HG02884 (cell line): ENCODE data around the gene NADK.
"Not testable (repeated sequence)": the region's sequence is repeated elsewhere in the genome, so short reads cannot be mapped to it uniquely, and the experiment has no call there.

Experiments
- ATAC-seq: cut with Tn5 transposase; IDR thresholded peaks from one replicate; pipeline ENCODE4 v1.9.1; 2021; ENCODE audit warnings: mild to moderate bottlenecking, moderate library complexity; ENCODE audit not compliant: unreplicated experiment

NADK gene

DNA sequence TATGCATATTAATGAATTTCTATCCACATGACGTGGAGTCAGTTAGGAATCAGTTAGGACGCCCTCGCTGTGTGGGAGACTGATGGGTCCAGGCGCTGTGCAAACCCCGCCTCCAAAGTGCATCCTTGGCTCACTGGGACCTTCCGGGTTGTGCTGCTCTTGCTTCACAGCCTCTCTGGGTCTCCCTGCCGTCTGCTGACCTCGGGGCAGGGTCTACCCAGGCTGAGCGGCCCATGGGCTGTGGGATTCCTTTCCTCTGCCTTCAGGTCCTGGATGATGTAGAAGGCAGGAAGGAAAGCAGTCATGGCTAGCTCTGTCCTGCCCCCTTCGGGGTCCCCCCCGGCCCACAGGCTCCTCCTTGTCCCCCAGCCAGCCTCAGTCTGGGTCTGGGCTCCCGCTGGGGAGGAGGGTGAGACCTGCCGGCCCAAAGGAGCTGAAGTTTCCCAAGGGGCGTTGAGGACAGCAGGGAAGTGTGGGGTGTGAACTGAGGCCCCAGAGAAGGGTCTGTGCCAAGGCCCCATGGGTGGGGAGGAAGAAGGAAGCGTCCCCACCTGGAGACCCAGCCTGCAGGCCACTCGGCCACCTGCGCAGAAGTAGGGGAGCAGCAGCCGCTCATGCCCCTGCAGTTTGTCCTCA lies 29.5 kb downstream of the NADK start:
- ATAC-seq: no peak

DNA sequence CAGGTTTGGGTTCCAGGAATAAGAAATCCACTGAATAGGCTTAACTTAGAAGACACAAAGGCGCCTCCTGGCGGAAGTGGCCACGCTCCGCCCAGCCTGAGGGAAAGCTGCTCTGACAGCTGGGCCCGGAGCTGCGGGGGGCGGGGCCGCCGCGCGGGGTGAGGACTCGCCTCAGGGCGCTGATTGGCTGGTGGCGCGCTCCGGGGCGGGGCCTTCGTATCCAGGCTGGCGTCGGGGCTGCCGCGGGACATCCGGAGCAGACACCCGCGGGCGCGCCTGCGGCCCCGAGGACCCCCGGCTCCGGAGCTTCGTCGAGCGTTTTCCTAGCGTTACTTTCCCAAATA lies 31.7 kb downstream of the NADK start:
- peak; percentile 68 for ATAC-seq

DNA sequence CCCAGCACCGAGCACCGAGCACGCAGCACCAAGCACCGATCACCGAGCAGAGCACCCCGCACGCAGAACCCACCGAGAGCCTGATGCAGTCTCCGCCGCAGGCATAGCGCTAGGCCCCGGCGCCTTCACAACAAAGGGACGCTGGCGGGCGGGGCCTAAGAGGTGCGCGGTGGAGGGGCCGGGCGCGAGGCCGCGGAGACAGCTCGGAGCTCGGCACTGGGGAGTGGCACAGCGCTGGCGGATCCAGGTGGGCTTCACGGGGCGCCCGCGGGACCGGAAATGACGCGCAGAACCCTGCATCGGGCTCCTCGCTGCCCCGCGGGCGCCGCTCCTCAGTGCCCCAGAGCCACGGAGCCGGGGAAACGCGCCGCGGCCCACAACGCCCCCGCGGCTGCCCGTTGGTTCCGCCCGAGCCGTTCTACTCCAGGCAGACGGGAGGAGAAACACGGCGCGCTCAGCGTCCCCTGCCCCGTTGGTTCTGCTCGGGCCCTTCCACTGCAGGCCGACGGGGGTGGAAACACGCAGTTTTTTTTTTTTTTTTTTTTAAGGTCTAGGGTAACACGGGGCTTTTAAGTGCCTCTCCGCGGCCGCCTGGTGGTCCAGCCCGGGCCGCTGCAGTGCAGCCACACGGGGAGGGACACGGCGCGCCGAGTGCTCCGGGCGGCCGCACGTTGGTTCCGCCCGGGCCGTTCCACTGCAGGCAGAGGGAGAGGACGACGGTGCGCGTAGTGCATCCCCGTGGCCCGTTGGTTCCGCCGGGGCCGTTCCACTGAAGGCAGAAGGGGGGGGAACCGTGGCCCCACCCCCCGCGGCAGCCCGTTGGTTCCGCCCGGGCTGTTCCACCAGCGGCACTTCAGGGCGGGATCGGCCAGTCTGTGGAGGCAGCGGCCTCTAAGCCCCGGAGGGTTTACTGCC lies 32.4 kb downstream of the NADK start:
- ATAC-seq: peak; percentile 62

DNA sequence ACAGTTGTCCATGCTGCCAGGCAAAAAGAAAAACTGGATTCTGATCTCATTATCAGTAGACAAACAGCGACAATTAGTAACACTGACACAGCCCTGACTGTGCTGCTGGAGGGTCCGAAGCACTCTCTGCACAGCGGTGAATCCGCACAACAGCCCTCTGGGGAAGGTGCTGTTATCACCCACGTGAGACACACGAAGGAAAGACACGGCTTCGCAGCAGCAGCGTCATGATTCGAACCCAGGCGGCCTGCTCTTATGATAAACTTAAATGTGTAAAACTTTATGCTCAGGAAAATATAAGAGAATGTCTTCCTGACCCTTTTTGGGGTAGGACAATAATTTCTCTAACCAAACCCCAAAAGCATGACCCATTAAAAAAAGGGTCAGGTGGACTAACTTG lies 35.7 kb downstream of the NADK start:
- ATAC-seq: not testable (repeated sequence)

DNA sequence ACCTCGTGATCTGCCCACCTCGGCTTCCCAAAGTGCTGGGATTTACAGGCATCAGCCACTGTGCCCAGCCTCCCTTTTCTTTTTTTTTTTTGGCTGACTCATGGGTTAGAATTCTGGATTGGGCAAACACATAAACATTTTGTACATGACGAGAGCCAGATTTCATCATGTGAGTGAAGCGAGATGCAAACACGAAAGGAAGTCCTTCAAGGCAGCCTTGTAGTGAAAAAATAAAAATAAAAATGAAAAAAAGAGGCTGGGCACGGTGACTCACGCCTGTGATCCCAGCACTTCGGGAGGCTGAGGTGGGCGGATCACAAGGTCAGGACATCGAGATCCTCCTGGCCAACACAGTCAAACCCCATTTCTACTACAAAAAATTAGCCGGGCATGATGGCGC lies 37.3 kb downstream of the NADK start:
- not testable (repeated sequence) for ATAC-seq

DNA sequence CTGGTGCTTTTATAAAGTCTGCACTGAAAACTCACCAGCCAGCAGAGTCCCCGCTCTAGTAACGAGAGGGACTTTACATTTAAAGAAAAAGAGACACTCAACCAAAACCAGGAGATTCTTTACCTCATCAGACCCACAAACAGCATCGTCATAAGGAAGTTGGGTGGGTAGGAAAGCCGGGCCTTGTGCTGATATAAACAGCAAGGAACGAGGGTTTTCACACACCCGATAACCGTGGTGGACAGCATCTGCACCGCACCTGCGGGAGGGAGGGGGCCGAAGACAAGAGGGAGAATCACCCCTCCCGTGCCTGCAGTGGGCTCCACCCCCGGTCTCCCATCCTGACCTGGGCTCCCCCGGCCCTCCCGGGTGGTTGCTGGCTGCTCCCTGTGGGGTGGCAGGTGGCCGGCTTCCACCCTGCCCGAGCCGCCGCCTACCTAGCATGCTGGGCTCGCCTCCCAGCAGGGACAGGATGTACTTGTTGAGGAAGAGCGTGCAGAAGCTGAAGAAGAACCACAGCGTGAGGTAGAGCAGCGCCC lies 39.4 kb downstream of the NADK start:
- not testable (repeated sequence) for ATAC-seq

DNA sequence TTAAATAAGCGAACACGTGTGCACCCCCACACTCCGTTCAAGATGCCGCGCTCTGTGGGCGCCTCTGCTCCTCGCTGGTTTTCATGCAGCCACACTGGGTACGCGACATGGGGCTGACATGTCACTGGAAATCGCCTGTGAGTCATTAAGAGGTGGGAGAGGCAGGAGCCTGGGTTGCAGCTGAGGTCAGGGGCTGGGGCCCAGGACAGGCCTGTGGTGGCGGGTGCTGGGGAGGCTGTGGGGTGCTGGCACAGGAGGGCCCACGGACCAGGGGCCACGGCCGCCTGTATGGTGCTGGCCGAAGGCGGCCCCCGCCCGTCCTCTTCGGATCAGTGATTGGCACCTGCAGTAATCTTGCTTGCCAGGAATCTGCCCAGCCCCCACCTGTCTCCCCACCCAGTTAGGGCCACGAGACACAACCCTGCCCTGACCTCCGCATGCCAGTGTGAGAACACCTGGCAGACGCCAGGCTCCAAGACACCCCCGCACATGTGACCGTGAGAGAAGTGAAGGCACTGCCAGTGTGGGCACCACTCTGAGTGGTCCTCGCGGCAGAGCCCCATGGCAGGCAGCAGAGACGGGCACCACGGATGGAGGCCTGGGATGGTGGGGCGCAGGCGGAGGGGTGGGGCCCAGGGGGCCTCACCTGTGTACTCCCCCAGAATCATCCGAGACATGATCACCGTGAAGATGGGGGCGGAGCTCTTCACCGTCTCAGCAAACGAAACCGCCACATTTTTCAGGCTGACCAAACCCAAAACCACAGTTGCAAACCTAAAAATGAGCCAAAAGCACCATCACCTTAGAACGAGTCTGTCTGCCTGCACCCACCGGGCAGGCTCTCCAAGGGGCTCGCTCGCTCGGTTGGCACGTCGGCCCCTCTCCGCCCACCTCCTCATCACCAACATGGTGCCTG lies 40.3 kb downstream of the NADK start:
- not testable (repeated sequence) for ATAC-seq

DNA sequence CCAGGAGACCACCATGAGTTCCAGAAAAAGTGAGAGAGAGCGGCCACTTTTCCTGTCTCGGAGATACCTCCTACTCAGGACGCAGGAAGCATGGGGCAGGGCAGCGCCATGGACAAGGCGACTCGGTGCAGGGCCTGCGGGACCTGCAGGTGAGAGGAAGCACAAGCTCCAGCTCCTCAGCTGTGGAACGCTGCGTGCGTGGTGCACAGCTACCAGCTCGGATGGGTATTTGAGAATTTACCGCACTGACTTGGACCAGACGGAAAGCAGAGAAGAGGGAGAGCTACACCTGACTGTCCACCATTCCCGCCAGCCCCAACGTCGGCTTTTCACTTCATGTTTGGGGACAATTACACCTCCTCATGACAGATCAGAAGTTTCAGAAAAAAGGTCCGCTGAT lies 45.9 kb downstream of the NADK start:
- ATAC-seq: no peak

DNA sequence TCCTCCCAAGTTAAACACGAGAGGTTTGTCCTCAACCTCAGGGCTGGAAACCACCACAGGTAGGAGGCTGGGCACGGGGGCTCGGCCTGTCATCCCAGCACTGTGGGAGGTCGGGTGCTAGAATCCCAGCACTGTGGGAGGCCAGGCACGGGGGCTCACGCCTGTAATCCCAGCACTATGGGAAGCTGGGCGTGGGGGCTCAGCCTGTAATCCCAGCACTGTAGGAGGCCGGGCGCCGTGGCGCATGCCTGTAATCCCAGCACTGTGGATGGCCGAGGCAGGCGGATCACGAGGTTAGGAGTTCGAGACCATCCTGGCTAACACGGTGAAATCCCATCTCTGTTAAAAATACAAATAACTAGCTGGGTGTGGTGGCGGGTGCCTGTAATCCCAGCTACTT lies 47.4 kb downstream of the NADK start:
- no peak for ATAC-seq

DNA sequence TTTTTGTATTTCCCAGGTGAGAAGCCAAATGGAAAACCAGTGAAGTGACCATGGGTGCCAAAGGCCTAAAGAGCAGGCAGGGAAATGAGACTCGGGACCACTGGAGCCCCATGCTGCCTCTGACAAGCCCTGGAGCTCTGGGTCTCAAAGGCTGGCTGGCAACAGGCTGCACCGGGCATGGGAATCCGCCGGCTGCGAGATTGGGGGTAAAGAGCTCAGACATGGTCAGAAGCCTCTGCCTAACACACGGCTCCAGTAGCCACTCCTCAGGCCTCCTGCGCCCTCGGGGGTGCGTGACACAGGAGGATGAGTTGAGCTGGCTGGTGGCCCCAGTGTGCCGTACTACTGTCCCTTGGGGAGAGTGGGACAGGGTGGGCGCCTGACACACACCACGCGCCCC lies 48.0 kb downstream of the NADK start:
- ATAC-seq: not testable (repeated sequence)

DNA sequence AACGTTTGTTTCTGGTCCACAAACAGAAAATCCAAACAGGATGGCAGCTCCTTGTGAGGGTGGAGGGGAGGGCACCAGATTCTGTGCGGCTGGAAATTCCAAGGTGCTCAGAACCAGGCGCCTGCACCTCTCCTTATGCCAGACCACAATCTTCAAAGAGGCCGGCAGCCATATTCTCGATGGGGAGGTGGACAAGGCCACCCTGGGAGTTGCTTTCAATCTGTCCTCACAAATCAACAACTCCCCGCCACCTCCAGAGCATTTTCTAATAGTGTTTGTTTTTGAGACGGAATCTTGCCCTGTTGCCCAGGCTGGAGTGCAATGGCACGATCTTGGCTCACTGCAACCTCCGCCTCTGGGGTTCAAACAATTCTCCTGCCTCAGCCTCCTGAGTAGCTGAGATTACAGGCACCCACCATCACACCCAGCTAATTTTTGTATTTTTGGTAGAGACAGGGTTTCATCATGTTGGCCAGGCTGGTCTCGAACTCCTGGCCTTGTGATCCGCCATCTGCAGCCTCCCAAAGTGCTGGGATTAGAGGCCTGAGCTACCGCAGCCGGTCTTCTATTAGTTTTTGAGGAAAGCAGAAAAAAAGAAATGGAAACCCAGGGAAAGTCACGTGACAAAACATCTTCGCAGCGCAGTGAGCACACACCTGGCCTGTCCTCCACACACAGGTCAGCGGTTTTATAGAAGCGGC lies 49.0 kb downstream of the NADK start:
- ATAC-seq: not testable (repeated sequence)

DNA sequence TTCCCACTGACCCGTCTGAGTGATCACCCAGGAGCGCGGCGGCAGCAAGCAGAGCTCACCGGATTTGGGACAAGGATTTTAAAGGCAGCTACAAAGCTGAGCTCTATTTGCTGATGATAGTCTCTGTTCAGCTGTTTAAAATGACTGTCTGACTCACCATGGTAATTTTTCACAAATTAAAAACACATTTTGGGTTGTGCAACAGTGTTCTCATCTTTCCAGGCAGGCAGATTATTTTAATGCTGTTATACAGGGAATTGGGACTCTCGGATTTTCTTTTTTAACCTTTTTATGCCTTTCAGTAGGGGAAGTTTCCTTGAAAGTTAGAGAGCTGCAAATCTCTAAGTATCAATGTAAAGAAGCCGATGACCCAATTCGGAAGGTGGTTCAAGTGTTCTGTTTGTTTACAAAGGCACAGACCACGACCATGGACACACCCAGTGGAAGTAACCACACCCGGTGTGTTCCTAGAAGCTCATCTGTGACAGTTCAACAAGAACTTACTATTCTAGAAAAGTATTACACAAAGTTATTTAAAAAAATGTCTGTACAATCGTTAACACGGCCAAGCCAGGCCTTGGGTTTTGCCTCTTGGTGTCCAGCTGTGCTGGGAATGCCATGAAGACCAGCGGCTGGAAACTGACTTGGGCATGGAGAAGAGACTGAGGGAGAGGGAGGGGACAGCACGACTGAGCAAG lies 49.8 kb downstream of the NADK start:
- ATAC-seq: not testable (repeated sequence)

DNA sequence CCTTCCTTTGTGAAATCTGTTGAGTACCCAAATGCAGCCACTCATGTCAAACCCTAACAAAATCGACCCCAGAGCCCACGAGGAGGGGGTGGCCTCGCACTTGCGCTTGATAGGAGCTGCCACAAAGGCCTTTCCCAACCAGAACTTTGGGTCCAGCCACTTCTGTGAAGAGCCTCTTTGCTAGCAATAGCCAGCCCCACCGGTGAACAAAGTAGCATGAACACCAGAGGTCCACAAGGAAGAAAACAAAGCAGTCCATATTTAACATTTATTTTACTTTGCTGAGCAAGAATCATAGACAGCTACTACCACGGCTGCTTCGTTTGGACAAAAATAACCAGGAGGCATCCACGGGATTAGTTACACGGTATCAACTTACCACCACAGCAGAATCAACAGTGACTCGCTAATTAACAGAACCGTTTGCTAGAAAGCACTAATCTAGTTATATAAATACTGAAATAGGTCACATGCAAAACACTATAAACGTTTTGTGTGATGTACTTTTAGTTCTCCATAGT lies 51.1 kb downstream of the NADK start:
- ATAC-seq: not testable (repeated sequence)

DNA sequence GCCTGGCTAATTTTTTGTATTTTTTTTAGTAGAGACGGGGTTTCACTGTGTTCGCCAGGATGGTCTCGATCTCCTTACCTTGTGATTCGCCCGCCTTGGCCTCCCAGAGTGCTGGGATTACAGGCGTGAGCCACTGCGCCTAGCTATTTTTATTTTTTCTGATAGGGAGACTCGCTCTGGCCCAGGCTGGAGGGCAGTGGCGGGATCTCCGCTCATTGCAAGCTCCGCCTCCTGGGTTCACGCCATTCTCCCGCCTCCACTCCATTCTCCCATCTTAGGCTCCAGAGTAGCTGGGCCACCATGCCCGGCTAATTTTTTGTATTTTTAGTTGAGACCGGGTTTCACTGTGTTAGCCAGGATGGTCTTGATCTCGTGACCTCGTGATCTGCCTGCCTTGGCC lies 52.2 kb downstream of the NADK start:
- not testable (repeated sequence) for ATAC-seq

DNA sequence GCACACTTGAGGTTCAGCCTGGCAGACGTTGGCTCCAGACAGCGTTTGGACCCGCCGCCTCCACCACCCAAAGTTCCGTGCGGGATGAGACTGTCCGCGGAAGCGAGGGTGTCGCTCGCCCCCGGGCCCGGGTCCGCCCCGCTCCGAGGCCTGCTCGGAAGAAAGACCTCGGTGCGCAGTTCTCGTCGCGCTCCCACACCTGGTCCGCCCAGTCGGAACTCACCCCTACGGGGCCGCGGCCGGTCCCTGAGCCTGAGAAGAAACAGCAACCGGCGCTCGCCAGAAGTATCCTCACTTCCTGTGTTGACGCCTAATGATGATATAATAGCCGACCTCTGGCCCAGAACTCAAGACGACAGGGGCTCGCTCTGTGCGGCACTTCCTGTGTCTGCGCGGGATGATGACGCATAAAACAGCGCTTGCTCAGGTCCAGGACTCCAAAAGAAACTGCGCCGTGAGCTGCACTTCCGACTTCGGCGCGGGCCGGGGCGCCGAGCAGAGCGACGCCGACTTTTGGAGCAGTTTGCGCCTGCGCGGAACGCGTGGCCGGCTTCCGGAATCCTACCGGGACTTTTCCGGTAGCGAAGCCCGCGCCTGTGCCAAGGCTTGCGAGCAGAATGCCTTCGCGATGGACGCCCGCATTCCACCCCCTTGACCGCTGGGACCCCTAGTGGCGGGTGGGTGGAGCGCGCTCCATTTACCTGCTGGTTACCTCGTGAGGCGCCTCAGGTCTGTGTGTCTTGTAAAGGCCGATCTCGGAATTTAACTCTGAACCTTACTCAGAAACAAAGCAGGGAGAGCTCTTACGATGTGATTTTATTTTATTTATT lies 54.0 kb downstream of the NADK start, which contains the start of gene CDK11A:
Gene CDK11A, minus strand, starts transcription at position 323 of the 830 bp plus-strand sequence. CDS start 1,539 bp downstream, outside the sequence.
- ATAC-seq: peak; percentile 85

DNA sequence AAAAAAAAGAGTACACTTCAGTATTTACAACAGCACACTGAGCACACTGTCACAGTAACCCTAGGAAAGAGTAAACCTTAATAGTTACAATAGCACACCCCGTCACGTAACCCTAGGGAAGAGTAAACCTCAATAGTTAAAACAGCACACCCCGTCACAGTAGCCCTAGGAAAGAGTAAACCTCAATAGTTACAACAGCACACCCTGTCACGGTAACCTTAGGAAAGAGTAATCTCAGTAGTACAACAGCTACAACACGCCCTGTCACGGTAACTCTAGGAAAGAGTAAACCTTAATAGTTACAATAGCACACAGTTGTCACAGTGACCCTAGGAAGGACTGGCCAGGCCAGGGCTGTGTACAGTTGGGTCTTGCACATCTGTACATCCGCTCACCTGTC lies 57.1 kb downstream of the NADK start:
- ATAC-seq: no peak

DNA sequence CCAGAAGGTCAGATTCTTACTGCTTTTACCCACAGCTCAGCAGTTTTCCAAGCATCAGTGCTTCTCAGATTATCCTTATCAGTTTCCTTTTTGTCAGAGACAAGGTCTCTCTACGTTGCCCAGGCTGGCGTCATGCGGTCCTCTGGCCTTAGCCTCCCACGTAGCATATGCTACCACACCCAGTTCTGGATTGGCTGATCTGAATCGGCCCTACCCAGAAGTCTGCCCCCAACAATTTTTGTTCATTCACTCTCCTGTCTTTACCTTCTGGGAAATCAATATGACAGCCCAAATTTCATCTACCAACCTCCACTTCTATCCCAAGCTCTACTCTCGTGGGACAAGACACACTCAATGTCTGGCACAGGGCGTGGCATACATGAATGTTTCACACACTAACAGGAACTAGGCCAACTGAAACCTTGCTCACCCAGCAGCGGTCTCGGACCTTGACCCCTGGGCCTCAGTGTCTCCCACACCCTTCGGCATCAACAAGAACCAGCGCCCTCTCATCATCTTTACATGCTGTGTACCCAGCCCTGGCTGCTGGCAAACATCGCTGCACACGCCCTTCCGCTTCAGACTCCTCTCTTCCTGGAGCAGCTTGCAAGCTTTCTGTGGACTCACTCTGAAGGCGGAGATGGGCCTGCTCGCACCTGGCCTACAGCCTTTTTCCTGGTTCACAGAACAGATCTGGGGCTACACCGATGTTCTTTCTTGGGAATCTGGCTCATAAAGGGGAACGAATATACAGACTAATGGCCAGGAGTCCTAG lies 63.0 kb downstream of the NADK start:
- not testable (repeated sequence) for ATAC-seq

DNA sequence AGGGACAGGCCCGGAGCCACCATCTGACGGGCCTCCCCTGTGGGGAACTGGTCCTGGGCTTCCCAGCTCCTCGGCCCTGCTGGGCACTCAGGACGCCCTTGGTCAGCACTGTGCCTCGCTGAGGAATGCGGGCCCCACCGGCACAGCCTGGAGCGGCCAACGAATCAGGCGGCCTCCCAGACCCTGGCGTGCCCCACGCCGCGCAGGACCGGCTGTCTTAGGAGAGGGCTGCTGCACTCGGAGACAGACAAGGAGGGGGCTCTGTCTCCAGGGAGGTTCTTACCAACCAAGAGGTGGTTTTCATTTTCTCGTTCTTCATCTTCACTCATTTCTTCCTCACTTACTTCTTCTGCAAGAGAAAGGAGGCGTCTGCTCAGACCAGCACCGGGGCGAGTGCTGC lies 70.4 kb downstream of the NADK start:
- not testable (repeated sequence) for ATAC-seq
